Hematopoietic multipotent progenitor cell treated with erythropoietin and hydrocortisone succinate and interleukin-3 and kit ligand, for 15 days (in vitro differentiated cells): Measurements from ENCODE around the gene SCAF11.
"Not testable (repeated sequence)": the region's sequence is repeated elsewhere in the genome, so short reads cannot be mapped to it uniquely, and the experiment has no call there.

Source experiments
- DNase-seq: peaks from one replicate; pipeline ENCODE4 v3.0.0-alpha.2; 2015; ENCODE audit warnings: low spot score

Gene SCAF11, protein sequence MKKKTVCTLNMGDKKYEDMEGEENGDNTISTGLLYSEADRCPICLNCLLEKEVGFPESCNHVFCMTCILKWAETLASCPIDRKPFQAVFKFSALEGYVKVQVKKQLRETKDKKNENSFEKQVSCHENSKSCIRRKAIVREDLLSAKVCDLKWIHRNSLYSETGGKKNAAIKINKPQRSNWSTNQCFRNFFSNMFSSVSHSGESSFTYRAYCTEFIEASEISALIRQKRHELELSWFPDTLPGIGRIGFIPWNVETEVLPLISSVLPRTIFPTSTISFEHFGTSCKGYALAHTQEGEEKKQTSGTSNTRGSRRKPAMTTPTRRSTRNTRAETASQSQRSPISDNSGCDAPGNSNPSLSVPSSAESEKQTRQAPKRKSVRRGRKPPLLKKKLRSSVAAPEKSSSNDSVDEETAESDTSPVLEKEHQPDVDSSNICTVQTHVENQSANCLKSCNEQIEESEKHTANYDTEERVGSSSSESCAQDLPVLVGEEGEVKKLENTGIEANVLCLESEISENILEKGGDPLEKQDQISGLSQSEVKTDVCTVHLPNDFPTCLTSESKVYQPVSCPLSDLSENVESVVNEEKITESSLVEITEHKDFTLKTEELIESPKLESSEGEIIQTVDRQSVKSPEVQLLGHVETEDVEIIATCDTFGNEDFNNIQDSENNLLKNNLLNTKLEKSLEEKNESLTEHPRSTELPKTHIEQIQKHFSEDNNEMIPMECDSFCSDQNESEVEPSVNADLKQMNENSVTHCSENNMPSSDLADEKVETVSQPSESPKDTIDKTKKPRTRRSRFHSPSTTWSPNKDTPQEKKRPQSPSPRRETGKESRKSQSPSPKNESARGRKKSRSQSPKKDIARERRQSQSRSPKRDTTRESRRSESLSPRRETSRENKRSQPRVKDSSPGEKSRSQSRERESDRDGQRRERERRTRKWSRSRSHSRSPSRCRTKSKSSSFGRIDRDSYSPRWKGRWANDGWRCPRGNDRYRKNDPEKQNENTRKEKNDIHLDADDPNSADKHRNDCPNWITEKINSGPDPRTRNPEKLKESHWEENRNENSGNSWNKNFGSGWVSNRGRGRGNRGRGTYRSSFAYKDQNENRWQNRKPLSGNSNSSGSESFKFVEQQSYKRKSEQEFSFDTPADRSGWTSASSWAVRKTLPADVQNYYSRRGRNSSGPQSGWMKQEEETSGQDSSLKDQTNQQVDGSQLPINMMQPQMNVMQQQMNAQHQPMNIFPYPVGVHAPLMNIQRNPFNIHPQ (N-terminal part only)

DNA sequence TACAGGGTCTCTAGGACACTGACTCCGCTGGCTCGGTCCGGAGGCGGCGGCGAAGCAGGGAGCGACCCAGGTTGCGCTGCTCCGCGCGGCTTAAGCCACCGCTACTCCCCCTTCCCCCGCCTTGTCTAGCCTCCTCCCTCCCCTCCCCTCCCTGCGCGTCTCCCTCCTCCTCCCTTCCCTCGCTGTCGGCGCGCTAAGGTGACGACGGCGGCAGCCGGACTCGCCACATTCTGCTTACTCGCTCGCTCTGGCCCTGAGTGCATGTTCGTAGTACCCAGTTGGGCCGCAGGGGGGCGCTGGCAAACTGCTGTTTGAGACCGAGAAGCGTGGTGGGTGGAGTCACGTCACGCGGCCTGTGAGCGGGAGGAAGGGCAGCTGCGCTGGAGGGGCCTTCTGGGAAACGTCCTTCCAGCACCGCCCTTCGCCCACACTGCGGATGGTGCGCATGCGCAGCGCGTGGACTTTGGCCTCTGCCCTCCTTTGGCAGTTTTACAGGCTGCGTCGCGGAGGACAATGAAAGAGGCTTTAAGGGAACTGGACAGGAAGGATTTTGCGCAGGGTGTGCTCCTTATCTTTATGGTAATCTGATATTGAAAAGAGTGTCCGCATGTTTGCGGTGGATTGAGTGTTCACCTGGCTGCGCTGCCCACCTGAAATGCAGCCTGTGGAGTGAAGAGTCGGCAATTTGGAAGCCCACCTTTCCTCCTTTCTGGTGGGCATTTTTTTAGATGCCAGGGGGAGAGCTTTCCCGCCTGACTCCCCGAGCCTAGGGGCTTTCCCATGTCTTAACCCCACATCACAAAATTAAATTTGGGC lies at the start of gene SCAF11:
Gene SCAF11 (minus strand): TSS at position 107 of the 816 bp plus-strand sequence. CDS start 26,407 bp downstream, outside the sequence.
- DNase-seq: peak; percentile 100

DNA sequence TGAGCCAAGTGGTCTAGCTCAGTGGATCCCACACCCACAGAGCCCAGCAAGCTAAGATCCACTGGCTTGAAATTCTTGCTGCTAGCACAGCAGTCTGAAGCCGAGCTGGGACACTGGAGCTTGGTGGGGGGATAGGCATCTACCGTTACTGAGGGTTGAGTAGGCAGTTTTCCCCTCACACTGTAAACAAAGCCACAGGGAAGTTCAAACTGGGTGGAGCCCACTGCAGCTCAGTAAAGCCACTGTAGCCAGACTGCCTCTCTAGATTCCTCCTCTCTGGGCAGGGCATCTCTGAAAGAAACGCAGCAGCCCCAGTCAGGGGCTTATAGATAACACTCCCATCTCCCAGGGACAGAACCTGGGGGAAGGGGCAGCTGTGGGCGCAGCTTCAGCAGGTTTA lies 46.7 kb upstream of the SCAF11 start:
- not testable (repeated sequence) for DNase-seq

DNA sequence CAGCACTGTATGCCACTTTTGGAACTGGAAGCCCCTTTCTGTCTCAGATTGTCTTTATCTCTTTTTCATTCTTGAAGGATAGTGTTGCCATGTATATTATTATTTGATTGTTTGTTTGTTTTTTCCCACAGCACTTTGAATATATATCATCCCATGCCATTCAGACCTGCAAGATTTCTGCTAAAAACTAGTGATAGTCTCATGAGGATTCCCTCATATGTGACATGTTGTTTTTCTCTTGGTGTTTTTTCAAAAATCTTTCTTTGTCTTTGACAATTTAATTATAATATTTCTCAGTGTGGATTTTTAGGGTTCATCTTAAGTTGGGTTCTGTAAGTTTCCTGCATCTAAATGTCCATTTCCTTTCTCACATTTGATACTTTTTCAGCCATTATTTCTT lies 36.8 kb upstream of the SCAF11 start:
- DNase-seq: no peak

DNA sequence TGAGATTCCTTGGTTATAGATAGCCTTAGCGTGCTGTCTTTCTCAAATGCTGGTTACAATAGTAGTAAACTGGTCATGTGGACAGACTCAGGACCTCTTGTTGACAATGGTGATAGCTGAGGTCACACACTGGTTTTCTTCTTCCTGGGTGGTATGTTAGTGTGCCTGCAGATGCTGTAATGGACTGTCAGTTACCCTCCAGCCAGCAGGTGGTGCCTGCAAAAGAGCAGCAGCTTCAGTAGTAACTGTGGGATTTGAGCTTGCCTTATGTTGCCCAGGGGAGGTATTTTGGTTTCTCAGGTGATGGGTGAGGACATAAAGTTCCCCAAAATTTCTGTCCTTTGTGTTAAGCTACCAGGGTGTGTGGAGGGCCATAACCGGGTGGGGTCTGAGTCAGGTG lies 33.7 kb upstream of the SCAF11 start:
- no peak for DNase-seq

DNA sequence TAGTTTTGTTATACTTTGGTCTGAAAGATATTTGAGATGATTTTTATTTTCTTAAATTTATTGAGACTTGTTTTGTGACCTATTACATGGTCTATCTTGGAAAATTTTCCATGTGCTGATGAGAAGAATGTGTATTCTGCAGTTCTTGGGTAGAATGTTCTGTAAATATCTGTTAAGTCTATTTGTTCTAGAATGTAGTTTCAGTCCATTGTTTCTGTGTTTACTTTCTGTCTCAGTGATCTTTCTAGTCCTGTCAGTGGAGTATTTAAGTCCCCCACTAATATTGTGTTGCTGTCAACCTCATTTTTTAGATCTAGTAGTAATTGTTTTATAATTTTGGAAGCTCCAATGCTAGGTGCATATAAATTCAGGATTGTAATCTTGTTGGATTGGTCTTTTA lies 30.4 kb upstream of the SCAF11 start:
- no peak for DNase-seq

DNA sequence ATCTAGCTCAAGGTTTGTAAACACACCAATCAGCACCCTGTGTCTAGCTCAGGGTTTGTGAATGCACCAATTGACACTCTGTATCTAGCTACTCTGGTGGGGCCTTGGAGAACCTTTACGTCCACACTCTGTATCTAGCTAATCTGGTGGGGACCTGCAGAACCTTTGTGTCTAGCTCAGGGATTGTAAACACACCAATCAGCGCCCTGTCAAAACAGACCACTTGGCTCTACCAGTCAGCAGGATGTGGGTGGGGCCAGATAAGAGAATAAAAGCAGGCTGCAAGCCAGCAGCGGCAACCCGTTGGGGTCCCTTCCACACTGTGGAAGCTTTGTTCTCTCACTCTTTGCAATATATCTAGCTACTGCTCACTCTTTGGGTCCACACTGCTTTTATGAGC lies 28.3 kb upstream of the SCAF11 start:
- not testable (repeated sequence) for DNase-seq

DNA sequence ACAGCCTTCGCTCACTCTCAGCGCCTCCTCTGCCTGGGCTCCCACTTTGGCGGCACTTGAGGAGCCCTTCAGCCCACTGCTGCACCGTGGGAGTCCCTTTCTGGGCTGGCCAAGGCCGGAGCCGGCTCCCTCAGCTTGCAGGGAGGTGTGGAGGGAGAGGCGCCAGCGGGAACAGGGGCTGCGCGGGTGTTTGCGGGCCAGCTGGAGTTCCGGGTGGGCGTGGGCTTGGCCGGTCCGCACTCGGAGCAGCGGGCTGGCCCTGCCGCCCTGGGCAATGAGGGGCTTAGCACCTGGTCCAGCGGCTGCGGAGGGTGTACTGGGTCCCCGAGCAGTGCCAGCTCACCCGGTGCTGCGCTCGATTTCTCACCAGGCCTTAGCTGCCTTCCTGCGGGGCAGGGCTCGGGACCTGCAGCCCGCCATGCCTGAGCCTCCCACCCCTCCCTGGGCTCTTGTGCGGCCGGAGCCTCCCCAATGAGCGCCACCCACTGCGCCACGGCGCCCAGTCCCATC lies 27.5 kb upstream of the SCAF11 start:
- not testable (repeated sequence) for DNase-seq

DNA sequence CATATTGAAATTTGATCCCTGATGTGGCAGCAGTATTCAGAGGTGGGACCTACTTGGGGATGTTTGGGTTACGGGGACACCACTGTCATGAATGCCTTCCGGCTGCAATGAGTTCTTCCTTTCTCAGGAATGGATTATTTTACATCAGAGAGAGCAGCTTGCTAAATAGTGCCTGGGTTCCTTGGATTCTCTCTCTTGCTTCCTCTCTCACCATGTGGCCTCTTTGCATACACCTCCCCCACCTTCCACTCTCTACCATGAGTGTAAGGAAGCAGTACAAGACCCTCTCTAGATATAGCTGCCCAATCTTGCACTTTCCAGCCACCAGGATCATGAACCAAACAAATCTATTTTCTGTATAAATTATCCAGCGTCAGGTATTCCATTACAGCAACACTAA lies 15.4 kb upstream of the SCAF11 start:
- no peak for DNase-seq

DNA sequence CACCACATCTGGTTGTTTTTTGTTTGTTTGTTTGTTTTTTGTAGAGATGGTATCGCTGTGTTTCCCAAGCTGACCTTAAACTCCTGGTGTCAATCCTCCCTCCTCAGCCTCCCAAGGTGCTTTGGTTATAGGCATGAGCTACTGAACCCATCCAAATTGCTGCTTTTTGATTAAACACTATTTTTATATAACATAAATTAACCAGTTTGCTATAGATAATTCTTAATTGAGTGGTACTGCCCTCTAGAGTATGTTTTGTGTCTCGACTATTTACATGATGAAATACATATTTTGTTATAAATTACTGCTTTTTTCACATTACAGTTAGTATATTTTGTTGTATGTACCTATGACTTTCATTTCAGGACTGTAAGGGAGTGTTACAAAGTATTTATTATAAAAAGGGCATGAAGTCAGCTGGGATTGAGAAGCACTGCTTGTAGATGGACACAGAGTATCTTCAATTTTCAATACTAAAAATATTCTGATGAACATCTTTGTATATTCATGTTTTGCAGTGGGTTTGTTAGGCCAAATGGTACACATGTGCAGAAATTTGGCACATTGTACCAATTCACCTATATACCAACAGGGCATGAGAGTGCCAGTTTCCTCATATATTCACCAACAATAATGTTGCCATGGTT lies 14.9 kb upstream of the SCAF11 start:
- peak; percentile 44 for DNase-seq

DNA sequence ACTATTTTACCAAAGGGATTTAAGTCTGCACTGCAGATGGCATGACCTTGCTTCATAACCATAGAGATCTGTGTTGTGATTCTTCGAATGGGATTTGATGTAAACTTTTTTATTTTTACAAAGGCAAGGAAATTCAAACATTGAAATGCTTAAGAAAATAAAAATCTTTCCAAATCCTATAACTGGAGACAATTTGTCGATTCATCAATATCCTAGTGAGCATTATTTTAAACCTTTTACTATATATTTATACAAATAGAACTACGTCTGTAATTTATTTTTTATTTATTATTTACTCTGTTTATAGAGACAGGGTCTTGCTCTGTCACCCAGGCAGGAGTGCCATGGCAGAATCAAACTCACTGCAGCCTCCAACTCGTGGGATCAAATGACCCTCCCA lies 14.3 kb upstream of the SCAF11 start:
- no peak for DNase-seq

DNA sequence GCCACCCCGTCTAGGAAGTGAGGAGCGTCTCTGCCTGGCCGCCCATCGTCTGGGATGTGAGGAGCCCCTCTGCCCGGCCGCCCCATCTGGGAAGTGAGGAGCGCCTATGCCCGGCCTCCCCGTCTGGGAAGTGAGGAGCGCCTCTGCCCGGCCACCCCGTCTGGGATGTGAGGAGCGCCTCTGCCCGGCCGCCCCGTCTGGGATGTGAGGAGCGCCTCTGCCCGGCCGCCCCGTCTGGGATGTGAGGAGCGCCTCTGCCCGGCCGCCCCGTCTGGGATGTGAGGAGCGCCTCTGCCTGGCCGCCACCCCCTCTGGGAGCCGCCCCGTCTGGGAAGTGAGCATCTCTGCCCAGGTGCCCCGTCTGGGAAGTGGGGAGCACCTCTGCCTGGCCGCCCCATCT lies 9.7 kb upstream of the SCAF11 start:
- not testable (repeated sequence) for DNase-seq

DNA sequence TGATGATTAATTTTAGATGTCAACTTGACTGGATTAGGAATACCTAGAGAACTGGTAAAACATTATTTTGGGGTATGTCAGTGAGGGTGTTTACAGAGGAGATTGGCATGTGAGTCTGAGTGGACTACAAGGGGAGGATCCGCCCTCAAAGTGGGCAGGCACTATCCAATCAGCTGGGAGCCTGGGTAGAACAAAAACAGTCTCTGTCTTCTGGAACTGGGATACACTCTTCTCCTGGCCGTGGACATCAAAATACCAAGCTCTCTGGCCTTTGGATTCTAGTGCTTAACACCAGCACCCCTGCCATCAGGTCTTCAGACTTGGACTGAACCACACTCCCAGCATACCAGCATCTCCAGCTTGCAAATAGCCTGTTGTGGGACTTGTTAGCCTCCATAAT lies 4.4 kb upstream of the SCAF11 start:
- no peak for DNase-seq

DNA sequence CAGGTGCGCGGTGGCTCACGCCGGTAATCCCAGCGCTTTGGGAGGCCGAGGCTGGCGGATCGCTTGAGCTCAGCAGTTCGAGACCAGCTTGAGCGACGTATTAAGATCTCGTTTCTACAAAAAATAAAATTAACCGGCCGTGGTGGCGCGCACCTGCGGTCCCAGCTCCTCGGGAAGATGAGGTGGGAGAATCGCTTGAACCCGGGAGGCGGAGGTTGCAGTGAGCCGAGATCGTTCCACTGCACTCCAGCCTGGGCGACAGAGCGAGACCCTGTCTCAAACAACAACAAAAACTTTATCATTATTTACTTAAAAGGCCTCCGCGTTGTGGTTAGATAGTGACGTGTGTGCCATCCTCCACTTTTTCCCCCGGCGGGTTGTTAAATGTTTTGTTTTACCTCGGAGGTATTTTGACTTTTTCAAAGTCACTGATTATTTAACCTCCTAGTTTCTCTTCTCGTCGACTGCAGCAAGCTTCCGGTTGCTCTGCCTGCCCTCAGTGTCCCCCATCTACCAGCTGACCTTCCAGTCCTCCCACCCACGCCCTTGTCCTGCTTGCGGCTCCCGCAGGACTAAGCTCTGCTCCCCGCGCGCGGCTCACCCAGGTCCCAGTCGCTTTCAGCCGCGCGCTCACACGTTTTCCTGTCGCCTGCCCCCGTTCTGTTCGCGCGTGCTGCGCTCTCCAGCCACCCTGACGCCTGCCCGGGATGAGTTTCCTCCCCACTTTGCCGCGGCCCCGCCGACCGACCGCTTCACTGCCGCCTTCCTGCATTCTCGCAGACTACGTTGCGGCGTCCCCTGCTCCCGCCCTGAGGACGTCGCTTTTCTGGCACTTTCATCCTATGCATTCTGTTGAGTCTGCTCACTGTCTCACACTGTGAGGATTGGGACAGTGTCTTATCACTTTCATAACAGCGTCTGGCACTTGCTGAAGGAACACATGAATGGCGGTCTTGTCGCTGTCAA lies 1.2 kb upstream of the SCAF11 start:
- peak; percentile 66 for DNase-seq

DNA sequence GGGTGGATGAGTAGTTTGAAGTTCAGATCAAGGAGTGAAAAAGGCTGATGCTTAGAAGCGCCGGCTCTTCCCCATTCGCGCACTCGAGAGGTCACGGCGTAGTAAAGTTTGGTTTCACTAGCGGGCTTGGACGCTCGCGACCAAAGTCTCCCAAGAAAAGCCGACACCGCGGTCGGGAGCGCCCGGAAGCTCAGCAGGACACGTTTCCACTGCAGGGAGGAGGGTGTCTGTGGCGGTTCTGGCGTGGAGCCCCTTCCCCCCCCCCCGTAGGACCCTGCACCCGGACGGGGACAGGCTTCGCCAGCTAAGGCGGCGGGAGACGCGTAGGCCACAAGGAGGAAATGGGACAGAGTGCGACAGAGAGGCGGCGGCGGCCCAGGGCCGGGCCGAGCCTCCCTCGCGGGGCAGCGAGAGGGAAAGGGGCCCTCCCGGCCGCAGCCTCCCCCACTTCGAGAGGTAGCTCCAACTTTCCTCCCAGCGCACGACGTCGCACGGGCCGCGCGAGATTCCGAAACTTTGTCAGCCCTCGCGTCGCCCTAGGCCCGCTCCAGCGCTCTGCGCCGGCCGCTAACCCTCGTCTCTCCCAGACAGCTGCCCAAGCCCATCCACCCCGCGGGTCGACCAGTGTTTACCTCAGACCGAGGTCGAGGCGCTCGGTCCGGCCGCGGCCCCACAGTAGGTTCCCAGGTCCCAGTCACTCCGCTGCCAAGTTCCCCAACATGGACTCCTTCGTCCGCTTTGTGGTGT lies 480 bp downstream of the SCAF11 start:
- peak; percentile 67 for DNase-seq

DNA sequence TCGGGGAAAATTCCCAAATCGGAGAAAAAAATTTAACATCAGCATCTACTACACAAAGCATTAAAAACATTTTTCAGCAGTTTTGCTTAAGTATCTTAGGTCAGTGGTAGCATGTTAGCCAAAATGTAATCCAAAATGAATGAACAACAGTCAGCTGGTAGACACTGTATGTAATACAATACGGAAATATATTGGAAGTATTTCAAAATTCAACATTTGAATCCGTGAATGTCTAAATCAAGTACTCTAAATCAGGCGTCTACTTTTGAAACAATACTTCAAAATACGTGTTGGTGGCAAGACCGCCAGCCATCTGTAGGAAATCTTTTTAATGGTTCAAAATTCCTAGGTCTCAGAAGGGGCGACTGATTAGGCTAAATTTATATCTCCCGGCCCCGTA lies 1.1 kb downstream of the SCAF11 start:
- no peak for DNase-seq

DNA sequence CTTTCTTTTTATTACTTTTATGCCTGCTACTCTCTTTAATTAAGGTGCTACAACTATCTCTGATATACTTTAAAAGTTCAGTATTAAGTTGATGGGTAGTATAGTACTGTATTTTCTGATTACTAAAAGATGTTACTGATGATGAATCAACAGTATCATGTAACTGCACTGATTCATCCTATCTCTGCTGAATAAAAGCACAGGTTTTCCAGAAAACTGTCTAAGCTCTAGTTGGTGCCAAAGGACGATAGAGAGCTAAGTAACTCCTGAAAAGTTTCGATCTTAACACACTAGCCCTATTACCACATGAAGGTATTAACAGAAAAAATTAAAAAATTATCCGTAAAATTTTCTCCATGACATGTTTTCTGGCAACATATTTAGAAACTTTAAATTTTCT lies 2.1 kb downstream of the SCAF11 start:
- DNase-seq: no peak

DNA sequence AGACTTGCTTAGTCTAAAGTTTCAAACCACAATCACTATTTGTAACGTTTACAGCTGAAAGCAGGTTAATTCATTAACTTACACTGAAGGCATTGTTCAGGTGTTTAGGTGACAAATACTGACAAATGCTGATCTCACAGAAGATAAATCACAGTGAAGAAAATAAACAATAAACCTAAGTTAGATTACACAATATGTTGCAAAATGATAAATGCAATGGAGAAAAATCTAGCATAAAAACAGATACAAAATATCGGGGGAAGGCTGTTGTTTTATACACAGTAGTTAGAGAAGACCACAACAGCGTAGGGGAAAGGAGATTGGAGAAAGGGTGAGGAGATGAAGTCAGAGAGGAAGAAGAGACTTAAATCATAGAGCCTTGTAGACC lies 3.0 kb downstream of the SCAF11 start:
- DNase-seq: no peak

DNA sequence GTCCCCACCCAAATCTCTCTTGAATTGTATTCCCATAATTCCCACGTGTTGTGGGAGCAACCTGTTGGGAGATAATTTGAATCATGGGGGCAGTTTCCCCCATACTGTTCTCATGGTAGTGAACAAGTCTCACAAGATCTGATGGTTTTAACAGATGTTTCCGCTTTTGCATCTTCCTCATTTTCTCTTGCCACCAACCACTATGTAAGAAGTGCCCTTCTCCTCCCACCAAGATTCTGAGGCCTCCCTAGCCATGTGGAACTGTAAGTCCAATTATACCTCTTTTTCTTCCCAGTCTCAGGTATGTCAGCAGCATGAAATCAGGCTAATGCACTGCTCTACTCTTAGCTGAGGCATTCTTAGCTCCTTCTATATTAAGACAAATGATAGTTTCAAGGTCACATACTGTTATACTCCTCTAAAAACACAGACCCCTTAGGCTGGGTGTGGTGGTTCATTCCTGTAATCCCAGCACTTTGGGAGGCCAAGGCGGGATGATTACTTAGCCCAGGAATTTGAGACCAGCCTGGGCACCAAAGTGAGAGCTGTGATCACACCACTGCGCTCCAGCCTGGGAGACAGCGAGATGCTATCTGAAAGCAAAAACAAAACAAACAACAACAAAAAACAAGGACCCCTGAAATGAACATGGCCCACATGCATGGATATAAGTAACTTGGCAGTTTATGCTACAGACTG lies 3.6 kb downstream of the SCAF11 start:
- no peak for DNase-seq
